Uterus (tissue), 2 donors: ENCODE results near the gene SCN8A.

Experiments used
- POLR2A ChIP-seq, 2 donors: fragments of 450-650 bp; IDR thresholded peaks; one replicate each; pipeline ENCODE4 v1.6.1; 2016; ENCODE audit warnings: antibody characterized with exemption in 2 of 2, mild to moderate bottlenecking in 1 of 2, moderate library complexity in 1 of 2
- TF ChIP-seq, protein P1 (sequence below), 4 experiments: fragments of 200-600 bp in 2 of 4; fragments of 450-650 bp in 2 of 4; sonication (generic) in 2 of 4; IDR thresholded peaks; one replicate each; pipeline ENCODE4 v1.5.1; 2016 to 2019; ENCODE audit warnings: antibody characterized with exemption in 4 of 4, mild to moderate bottlenecking in 2 of 4, moderate library complexity in 1 of 4

DNA sequence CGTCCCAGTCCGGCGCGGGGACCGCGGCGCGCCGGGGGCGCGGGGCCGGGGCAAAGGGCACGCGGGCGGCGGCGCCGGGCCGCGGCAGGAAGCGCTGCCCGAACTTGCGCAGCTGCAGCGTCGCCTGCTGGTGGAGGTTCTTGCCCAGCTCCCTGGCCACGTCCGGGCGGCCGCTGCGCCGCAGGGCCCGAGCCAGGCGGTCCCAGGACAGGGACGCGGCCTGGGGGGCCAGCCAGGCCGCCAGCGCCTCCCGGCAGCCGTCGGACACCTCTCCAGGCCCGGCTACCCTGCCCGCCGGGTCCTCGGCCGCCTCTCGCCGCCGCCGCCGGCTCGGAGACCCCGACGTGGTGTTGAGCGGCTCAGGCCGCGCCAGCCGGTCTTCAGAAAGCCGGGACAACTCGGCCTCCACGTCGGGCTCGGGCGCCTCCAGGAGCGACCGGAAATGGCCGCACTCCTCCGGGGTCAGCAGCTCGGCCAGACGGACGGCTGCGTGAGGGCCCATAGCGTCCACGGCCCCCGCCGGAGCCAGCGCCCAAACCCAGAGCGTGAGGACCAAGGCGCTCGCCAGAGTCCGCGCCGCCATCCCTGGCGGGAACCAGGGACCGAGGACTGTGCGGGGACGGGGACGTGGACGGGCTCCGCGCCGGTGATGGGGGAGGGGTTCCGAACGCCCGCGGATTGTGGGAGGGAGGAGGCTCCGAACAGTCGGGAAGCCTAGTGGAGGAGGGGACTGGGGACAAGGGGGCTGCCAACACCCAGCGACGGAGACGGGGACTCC is 223.5 kb downstream of the SCN8A start:
- TF ChIP-seq, protein P1, sequence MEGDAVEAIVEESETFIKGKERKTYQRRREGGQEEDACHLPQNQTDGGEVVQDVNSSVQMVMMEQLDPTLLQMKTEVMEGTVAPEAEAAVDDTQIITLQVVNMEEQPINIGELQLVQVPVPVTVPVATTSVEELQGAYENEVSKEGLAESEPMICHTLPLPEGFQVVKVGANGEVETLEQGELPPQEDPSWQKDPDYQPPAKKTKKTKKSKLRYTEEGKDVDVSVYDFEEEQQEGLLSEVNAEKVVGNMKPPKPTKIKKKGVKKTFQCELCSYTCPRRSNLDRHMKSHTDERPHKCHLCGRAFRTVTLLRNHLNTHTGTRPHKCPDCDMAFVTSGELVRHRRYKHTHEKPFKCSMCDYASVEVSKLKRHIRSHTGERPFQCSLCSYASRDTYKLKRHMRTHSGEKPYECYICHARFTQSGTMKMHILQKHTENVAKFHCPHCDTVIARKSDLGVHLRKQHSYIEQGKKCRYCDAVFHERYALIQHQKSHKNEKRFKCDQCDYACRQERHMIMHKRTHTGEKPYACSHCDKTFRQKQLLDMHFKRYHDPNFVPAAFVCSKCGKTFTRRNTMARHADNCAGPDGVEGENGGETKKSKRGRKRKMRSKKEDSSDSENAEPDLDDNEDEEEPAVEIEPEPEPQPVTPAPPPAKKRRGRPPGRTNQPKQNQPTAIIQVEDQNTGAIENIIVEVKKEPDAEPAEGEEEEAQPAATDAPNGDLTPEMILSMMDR (IDR thresholded peaks at IDR 0.05): peak; percentile 12 to 82 (median 58)
- peak in 1 of 2 donors; percentile 31 for TF ChIP-seq POLR2A (IDR thresholded peaks at IDR 0.05)
